SU-DHL-6 (cell line): Measurements from ENCODE around the gene KDM2B.

Experiments
- H2AFZ ChIP-seq: fragments of 200-600 bp; sonication (generic); 2 replicates; pipeline ENCODE4 v1.6.1; 2014; ENCODE audit warnings: low read depth, mild to moderate bottlenecking, moderate library complexity, mixed read lengths, antibody characterized with exemption, low read length; ENCODE audit not compliant: severe bottlenecking
- H3F3A ChIP-seq: fragments of 200-600 bp; shearing (Covaris generic); 2 replicates; pipeline ENCODE4 v1.6.0; 2016; ENCODE audit warnings: antibody characterized with exemption, mild to moderate bottlenecking; ENCODE audit not compliant: insufficient read depth
- H3K27ac ChIP-seq: fragments of 200-600 bp; sonication (generic); 2 replicates; pipeline ENCODE4 v1.5.1; 2016; ENCODE audit warnings: low read depth, mild to moderate bottlenecking, low read length, moderate library complexity, mixed read lengths
- H3K27me3 ChIP-seq: fragments of 200-600 bp; sonication (generic), shearing (Covaris generic); 2 replicates; pipeline ENCODE4 v1.6.0; 2014; ENCODE audit warnings: mild to moderate bottlenecking, low read length
- H3K36me3 ChIP-seq: fragments of 200-600 bp; sonication (generic); 2 replicates; pipeline ENCODE4 v1.6.1; 2014; ENCODE audit warnings: mild to moderate bottlenecking, low read length, mixed read lengths
- H3K4me2 ChIP-seq: fragments of 300-600, 200-600 bp; shearing (Covaris generic), sonication (generic); 2 replicates; pipeline ENCODE4 v1.6.0; 2014; ENCODE audit warnings: low read length, low read depth, mild to moderate bottlenecking; ENCODE audit not compliant: poor library complexity, severe bottlenecking
- H3K4me3 ChIP-seq: fragments of 200-600 bp; sonication (generic); 2 replicates; pipeline ENCODE4 v1.5.1; 2014; ENCODE audit warnings: antibody characterized with exemption, low read length, mild to moderate bottlenecking, mixed read lengths; ENCODE audit not compliant: insufficient read depth, poor library complexity, severe bottlenecking
- H3K79me2 ChIP-seq: fragments of 200-600 bp; sonication (generic); 2 replicates; pipeline ENCODE4 v1.6.1; 2014; ENCODE audit warnings: mild to moderate bottlenecking, low read length, moderate library complexity; ENCODE audit not compliant: insufficient read depth
- H3K9ac ChIP-seq: fragments of 200-600 bp; sonication (generic); 2 replicates; pipeline ENCODE4 v1.7.0; 2014; ENCODE audit warnings: mild to moderate bottlenecking, low read length
- H3K9me2 ChIP-seq: fragments of 200-600 bp; sonication (generic); replicated peaks from 2 replicates; pipeline ENCODE4 v1.6.1; 2014; ENCODE audit warnings: low read length; ENCODE audit not compliant: insufficient read depth
- H3K9me3 ChIP-seq: fragments of 200-600 bp; sonication (generic); 2 replicates; pipeline ENCODE4 v1.6.1; 2014; ENCODE audit warnings: low read length, mixed read lengths; ENCODE audit not compliant: insufficient read depth
- H4K20me1 ChIP-seq: fragments of 200-600 bp; sonication (generic); 2 replicates; pipeline ENCODE4 v1.6.1; 2014; ENCODE audit warnings: low read depth, mild to moderate bottlenecking, antibody characterized with exemption, low read length, moderate library complexity, mixed read lengths
- CTCF ChIP-seq: fragments of 200-600 bp; sonication (generic); IDR thresholded peaks from one replicate; pipeline ENCODE4 v1.5.1; 2017; ENCODE audit warnings: antibody characterized with exemption, mild to moderate bottlenecking, low read length, moderate library complexity; ENCODE audit not compliant: insufficient read depth, poor library complexity, severe bottlenecking
- EZH2phosphoT487 ChIP-seq: fragments of 200-600 bp; sonication (generic), shearing (Covaris generic); conservative IDR thresholded peaks from 2 replicates; pipeline ENCODE4 v1.6.1; 2018; ENCODE audit warnings: mild to moderate bottlenecking, antibody characterized with exemption, low read length, moderate library complexity, mixed read lengths

Gene KDM2B

GRCh38 chr12:121523741-121524140, 57.1 kb downstream of the KDM2B start:
- peak overlapping the region; percentile 79 for H3K27ac ChIP-seq
- H3K79me2 ChIP-seq: no peaks in the 10 kb centered on the region
- peak overlapping the region; percentile 54 for H3K4me2 ChIP-seq
- no peak overlapping the region for H3K4me3 ChIP-seq
- TF ChIP-seq EZH2phosphoT487 (no peak), CTCF (no peak)
- no peaks in the 10 kb centered on the region for H3K27me3 ChIP-seq
- H3F3A ChIP-seq: peaks cover 12% of the 10 kb centered on the region
- no peaks in the 10 kb centered on the region for H3K36me3 ChIP-seq
- H2AFZ ChIP-seq: no peak overlapping the region
- H3K9me3 ChIP-seq: no peaks in the 10 kb centered on the region
- H3K9ac ChIP-seq: peak overlapping the region; percentile 34
- no peaks in the 10 kb centered on the region for H3K9me2 ChIP-seq
- no peaks in the 10 kb centered on the region for H4K20me1 ChIP-seq

- Histone ChIP-seq H3K4me3 (peak overlapping the region; percentile 2), H3K9ac (peak overlapping the region; percentile 34), H3K9me2 (no peaks in the 10 kb centered on the region), H3K27ac (peak overlapping the region; percentile 79), H3K79me2 (no peaks in the 10 kb centered on the region), H2AFZ (no peak overlapping the region), H3F3A (peaks cover 12% of the 10 kb centered on the region), H3K36me3 (no peaks in the 10 kb centered on the region), H3K27me3 (no peaks in the 10 kb centered on the region), H3K4me2 (peak overlapping the region; percentile 54), H4K20me1 (no peaks in the 10 kb centered on the region), H3K9me3 (no peaks in the 10 kb centered on the region)
- TF ChIP-seq CTCF (no peak), EZH2phosphoT487 (no peak)
These were observed 57.9 kb downstream of the KDM2B start for GRCh38 chr12:121522971-121523370.

- no peak overlapping the region for H3K27ac ChIP-seq
- no peak overlapping the region for H3K9ac ChIP-seq
- H2AFZ ChIP-seq: no peak overlapping the region
- peaks cover 12% of the 10 kb centered on the region for H3F3A ChIP-seq
- no peak for TF ChIP-seq CTCF
- no peak for TF ChIP-seq EZH2phosphoT487
- no peaks in the 10 kb centered on the region for H3K79me2 ChIP-seq
- no peaks in the 10 kb centered on the region for H3K9me2 ChIP-seq
- H3K27me3 ChIP-seq: no peaks in the 10 kb centered on the region
- H3K4me2 ChIP-seq: no peak overlapping the region
- no peaks in the 10 kb centered on the region for H4K20me1 ChIP-seq
- no peaks in the 10 kb centered on the region for H3K9me3 ChIP-seq
- no peak overlapping the region for H3K4me3 ChIP-seq
- H3K36me3 ChIP-seq: no peaks in the 10 kb centered on the region
These were observed 60.2 kb downstream of the KDM2B start for GRCh38 chr12:121520586-121521086.
